Panc1 (cell line): Measurements from ENCODE around the gene HAGHL.

Experiments used
- CTCF ChIP-seq: fragments of 450-650 bp; IDR thresholded peaks from 2 replicates; pipeline ENCODE4 v1.5.1; 2017; ENCODE audit warnings: mild to moderate bottlenecking
- POLR2AphosphoS5 ChIP-seq: IDR thresholded peaks from 2 replicates; pipeline ENCODE4 v1.6.1; 2012; ENCODE audit warnings: mild to moderate bottlenecking, low read depth, low read length, moderate library complexity
- SIN3A ChIP-seq: IDR thresholded peaks from 2 replicates; pipeline ENCODE4 v1.6.1; 2012; ENCODE audit warnings: low read depth, mild to moderate bottlenecking, low read length, moderate library complexity, borderline replicate concordance; ENCODE audit not compliant: insufficient read depth
- TF ChIP-seq, protein P1 (sequence below), 2 experiments: IDR thresholded peaks; 2 replicates each; pipeline ENCODE4 v1.6.1; 2011 to 2012; ENCODE audit warnings: low read depth in 2 of 2, control low read depth in 1 of 2, low read length in 1 of 2, mild to moderate bottlenecking in 1 of 2, moderate library complexity in 1 of 2; ENCODE audit not compliant: insufficient read depth in 1 of 2

- no peak for TF ChIP-seq CTCF
- TF ChIP-seq POLR2AphosphoS5 = no peak
- no peak for TF ChIP-seq SIN3A
- TF ChIP-seq, protein P1, sequence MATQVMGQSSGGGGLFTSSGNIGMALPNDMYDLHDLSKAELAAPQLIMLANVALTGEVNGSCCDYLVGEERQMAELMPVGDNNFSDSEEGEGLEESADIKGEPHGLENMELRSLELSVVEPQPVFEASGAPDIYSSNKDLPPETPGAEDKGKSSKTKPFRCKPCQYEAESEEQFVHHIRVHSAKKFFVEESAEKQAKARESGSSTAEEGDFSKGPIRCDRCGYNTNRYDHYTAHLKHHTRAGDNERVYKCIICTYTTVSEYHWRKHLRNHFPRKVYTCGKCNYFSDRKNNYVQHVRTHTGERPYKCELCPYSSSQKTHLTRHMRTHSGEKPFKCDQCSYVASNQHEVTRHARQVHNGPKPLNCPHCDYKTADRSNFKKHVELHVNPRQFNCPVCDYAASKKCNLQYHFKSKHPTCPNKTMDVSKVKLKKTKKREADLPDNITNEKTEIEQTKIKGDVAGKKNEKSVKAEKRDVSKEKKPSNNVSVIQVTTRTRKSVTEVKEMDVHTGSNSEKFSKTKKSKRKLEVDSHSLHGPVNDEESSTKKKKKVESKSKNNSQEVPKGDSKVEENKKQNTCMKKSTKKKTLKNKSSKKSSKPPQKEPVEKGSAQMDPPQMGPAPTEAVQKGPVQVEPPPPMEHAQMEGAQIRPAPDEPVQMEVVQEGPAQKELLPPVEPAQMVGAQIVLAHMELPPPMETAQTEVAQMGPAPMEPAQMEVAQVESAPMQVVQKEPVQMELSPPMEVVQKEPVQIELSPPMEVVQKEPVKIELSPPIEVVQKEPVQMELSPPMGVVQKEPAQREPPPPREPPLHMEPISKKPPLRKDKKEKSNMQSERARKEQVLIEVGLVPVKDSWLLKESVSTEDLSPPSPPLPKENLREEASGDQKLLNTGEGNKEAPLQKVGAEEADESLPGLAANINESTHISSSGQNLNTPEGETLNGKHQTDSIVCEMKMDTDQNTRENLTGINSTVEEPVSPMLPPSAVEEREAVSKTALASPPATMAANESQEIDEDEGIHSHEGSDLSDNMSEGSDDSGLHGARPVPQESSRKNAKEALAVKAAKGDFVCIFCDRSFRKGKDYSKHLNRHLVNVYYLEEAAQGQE (IDR thresholded peaks at IDR 0.05; ENCODE audit: insufficient read depth in 1 of 2, low read depth in 2 of 2, low read length in 1 of 2) = no peak
Observed at GRCh38 chr16:711084-711483, 15.8 kb upstream of the HAGHL start.
